NCI-H2081 (cell line): ENCODE data around the gene GMPR.
"Not testable (repeated sequence)": the region's sequence is repeated elsewhere in the genome, so short reads cannot be mapped to it uniquely, and the experiment has no call there.

ENCODE experiments used
- DNase-seq, 2 experiments: peaks; one replicate each; lab custom pipeline; 2025; lab: John Stamatoyannopoulos, UW

The GMPR gene

DNA sequence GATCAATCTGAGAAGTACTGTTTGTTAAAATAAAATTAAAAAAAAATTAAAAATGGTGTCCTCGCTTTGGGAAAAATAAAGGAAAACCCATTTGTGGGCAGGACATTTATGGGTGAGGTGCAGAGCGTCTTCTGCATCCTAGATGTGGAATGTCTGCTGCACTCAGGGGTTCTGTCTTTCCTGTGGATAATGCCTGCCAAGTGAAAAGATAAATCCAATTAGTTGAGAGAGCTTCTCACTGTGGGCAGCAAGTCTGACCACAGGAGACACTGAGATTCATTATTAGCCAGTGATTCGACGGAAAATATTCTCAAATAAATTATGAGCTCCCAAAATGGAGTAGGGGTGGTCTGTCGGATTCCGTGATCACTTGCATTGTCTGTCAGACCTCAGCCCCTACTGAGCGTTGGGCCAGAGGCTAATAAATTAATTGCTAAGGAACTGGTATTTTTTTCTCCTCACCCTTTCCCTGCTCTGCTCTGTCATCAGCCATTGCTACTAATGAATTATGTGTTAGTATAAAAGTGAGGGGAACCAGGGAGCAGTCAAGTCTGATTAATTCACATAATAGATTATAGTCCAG lies 10.0 kb downstream of the GMPR start:
- no peak for DNase-seq

DNA sequence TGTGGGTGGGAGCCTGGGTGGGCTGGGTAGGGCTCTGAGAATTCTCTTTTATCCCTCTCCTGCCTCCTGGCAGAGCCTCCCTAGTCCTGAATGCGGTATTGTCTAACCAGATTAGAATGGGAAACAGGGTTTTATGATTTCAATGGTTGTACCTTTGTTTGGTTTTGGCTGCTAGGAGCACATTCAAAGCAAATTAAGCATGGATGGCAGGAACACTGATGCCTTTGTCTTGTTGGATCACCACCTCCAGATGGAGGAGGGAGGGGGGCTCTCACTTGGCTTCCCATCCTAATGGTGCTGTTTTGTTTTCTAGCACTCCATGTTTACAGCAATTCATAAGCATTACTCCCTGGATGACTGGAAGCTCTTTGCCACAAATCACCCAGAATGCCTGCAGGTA lies 11.6 kb downstream of the GMPR start:
- DNase-seq, result peak; percentile 68 to 83

DNA sequence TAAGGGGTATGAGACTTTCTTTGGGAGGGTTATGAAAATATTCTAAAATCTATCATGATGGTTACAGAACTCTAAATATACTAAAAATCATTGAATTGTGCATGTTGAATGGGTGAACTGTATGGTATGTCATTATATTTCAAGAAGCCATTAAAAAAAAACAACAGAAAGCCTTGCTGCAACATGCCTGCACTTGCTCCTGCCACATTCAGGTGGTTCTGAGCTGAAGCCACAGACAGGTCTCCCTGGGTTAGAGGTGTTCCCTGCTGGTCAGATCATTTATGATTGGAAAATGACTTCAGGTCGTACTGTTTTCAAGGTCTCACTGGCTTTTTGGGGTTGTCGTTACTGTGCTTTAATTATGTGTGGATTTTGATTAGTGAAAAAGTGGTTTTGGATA lies 13.3 kb downstream of the GMPR start:
- no peak for DNase-seq

DNA sequence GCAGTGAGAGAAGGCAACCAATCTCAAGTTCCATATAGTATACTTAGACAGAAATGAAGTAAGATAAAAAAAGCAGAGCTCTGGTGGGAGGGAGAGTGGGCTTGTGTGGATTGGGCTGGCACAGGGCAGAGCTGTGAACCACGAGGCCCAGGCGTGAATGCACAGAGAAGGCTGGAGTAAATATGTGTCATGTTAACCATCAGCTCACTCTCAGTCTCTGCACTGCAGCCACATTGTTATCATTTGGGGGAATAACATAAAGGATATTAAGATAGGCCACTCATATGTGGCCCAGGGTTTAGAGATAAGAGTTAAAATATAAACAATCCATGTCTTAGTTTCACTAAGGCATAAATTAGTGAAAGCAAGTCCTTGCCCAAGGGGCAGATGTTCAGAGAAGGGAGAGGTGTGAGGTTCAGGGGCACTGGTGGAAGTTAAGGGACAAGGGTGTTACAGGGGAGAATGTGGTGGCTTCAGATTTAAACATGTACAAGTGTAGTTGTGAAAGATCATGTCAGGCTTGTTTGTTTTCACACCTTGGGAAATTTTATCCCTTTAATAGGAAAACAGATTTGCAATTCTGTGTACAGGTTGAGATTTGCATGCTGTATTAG lies 14.4 kb downstream of the GMPR start:
- no peak for DNase-seq

DNA sequence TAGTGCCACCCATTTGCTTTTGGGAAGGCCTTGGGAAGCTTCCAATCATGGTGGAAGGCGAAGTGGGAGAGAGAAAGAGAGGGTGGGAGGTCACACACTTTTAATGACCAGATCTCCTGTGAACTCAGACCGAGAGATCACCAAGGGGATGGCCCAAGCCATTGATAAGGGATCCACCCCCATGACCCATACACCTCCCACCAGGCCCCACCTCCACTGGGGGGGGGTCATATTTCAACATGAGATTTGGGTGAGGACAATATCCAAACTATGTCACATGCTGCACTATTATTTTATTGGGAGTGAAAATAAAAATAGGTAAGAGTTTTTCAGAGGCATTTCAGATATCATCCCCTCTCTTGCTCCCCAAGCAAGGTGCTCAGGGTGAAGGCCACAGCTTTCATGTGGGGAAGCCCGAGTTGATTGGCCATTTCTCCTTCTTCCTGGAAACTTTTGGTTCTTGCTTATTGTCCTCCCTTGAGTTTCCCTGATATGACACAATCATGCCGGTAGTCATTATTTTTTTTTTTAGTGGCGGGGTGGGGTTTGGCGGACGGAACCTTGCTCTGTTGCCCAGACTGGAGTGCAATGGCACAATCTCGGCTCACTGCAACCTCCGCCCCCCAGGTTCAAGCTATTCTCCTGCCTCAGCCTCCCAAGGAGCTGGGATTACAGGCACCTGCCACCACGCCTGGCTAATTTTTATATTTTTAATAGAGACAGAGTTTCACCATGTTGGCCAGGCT lies 15.2 kb downstream of the GMPR start:
- no peak for DNase-seq

DNA sequence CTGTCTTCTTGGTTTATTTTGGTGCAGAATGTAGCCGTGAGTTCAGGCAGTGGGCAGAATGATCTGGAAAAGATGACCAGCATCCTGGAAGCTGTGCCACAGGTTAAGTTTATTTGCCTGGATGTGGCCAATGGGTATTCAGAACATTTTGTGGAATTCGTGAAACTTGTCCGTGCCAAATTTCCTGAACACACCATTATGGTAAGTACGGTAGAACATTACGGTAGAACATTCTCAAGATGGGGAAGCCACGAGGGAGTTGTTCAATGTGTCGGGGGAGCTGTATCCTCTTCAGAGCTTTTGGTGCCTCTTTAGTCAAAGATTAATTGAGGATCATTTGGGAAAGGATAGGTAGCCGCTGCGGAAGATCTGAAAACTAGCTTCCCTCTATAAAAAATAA lies 16.1 kb downstream of the GMPR start:
- no peak for DNase-seq

DNA sequence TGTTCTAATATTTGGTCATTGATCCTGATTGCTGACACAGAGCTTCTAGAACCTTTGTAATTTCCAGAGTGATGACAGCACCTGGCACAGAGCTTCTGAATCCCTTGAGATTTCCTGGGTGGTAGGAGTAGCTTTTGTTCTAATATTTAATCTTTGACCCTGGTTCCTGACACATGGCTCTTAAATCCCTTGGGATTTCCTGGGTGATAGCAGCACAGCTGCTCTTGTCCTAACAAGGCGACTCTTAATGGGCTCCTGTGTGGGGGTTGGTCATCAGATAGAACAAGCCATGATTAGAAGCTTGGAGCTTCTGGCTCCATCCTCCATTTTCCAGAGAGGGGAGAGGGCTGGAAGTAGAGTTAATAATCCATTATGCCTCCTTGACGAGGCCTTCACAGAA lies 18.4 kb downstream of the GMPR start:
- no peak for DNase-seq

DNA sequence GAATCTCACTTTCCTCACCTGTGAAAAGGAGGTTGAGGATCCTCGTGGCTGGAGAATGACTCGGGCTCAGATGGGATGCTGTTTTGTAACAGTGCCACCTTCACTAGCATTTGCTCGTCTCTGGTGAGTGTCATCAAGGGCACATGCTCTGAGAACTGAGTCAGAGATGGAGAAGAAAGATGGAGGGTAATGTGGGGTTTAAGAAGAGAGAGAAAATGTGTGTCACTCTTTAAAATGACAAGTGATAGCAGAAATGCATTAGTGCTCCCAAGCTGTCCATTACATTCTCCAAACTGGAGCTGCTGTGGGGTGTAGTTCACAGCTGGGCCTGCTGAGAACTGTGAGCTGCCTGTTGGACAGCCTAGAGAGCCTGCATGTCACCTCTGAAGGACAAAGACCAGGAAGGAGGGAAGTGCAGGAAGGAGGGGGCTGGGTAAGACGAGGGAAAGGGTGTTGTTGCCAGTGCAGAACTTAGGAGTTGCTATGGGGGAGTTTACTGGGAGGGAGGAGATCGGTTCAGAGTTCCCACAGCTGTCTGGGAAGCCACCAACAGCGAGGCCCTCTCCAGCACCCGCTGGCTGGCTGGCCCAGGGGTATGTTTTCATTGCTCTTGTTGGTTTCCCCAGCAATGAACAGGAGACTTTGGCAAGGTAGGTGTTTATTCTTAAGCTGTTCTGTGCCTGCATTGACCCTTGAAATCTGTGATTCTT lies 19.8 kb downstream of the GMPR start:
- no peak for DNase-seq

DNA sequence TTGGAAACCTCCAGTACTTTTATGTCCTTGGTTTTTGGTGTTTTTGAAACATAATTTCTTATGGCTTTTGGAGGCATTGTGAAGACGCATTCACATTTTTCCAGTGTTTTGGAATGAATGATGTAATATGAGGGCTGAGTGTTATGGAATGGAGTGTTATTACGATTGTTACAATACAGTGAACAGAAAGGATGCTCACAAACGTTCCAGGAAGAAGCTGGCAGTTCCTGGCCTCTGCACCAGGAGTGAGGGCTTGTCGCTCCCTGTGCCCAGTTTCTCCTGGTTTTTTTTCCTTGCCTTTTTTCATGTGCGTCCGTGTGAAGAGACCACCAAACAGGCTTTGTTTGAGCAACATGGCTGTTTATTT lies 20.3 kb downstream of the GMPR start:
- DNase-seq, result no peak

DNA sequence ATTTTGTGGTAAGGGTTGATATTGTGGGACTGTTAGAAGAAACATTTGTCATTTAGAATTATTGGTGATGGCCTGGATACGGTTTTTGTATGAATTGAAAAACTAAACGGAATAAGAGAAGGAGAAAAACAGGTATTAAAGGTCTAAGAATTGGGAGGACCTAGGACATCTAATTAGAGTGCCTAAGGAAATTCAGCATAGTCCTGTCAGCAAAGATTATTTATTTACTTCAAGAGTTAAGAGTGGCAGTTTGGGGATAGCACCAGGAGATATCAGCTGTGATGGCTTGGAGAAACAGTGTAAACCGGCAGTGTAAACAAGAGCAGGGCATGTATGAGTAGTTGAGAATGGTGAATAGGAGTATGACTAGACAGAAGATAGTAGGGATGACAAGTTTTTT lies 21.2 kb downstream of the GMPR start:
- DNase-seq, result not testable (repeated sequence)

DNA sequence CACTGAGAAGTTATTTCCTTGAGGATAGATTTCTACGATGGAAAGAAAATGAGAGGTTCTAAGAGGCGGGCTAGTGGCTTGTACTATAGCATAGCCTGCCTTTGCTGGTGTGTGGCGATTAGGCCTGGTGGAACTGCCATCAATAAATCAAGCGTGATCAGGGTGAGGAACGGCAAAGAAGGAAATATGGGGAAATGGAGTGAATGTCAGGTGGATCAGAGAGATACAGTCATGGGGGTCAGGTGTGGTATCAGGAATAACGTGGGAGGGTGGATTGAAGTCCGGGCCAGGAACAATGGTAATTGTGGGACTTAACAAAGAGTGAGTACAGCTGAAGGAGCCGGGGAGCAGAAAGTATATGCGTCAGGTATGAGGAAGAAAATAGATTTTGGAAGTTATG lies 22.2 kb downstream of the GMPR start:
- not testable (repeated sequence) for DNase-seq

DNA sequence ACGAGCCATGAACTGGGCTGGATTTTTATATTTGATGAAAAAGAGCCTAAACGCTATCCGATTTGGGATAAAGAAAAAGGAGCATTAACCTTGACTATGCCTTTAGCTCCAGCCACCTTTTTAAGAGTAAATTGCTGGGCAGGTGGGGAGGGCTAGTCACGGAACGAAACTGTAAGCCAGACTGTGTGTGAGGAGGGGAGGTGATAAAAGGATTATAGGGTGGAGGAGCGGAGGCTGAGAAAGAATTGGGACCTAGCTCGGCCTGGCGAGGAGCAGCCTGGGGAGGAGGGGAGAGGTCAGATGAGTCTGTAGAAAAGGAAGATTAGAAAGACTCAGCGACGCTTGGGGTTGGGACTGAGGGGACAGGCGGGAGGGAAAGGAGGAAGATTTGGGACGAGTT lies 24.4 kb downstream of the GMPR start:
- not testable (repeated sequence) for DNase-seq

DNA sequence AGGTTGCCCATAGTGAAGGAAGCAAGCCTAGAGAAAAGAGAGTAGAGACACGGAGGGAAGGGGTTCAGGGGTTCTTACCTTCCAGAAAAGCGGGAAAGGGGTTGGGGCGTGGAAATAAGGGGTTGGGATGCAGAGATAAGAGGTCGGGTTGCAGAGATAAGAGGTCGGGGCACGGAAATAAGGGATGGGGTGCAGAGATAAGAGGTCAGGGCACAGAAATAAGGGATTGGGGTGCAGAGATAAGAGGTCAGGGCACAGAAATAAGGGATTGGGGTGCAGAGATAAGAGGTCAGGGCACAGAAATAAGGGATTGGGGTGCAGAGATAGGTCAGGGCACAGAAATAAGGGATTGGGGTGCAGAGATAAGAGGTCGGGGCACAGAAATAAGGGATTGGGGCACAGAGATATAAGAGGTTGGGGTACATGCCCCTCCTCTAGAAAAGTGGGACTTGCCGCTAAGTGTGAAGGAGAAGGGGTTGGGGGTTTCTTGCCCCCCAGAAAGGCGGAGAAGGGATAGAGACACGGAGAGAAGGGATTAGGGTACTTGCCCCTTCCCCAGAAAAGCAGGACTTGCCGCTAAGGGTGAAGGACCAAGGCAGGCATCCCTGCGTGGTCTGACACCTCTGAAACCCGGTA lies 25.2 kb downstream of the GMPR start:
- DNase-seq, result not testable (repeated sequence)

DNA sequence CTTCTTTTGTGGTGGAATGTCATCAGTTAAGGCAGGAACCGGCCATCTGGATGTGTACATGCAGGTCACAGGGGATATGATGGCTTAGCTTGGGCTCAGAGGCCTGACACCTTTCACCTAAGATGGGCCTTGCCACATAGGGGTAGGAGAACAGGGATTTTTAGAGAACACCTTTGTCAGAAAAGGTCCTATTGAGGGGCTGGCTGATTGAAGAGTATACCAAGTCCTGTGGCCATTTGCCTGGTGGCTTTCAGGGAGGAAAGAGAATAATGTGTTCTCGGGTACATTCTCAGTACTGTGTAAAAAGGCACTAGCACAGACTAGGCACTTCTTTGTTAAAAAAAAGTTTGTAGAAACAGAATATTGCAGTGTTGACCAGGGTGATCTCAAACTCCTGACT lies 26.4 kb downstream of the GMPR start:
- no peak for DNase-seq

DNA sequence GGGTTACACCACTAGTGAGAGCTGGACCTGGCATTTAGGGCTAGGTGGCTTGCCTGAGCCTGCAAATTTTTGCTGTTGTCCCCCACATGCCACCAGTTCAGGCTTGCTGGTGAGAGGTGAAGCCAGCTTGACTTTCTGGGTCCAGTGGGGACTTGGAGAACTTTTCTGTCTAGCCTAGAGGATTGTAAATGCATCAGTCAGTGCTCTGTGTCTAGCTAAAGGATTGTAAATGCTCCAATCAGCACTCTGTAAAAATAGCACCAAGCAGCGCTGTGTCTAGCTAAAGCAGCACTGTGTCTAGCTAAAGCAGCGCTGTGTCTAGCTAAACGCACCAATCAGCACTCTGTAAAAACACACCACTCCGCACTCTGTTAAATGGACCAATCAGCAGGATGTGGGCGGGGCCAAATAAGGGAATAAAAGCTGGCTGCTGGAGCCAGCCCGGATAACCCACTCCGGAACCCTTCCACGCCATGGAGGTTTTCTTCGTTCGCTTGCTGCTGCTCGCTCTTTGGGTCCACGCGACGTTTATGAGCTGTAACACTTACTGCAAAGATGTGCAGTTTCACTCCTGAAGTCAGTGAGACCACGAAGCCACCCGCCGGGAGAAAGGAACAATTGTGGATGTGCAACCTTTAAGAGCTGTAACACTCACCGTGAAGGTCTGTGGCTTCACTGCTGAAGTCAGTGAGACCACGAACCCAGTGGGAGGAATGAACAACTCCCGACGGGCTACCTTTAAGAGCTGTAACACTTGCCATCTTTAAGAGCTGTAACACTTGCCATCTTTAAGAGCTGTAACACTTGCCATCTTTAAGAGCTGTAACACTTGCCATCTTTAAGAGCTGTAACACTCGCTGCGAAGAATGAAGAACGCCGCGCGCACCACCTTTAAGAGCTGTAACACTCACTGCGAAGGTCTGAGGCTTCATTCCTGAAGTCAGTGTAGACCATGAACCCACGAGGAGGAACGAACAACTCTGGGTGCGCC lies 27.3 kb downstream of the GMPR start:
- DNase-seq, result no peak

DNA sequence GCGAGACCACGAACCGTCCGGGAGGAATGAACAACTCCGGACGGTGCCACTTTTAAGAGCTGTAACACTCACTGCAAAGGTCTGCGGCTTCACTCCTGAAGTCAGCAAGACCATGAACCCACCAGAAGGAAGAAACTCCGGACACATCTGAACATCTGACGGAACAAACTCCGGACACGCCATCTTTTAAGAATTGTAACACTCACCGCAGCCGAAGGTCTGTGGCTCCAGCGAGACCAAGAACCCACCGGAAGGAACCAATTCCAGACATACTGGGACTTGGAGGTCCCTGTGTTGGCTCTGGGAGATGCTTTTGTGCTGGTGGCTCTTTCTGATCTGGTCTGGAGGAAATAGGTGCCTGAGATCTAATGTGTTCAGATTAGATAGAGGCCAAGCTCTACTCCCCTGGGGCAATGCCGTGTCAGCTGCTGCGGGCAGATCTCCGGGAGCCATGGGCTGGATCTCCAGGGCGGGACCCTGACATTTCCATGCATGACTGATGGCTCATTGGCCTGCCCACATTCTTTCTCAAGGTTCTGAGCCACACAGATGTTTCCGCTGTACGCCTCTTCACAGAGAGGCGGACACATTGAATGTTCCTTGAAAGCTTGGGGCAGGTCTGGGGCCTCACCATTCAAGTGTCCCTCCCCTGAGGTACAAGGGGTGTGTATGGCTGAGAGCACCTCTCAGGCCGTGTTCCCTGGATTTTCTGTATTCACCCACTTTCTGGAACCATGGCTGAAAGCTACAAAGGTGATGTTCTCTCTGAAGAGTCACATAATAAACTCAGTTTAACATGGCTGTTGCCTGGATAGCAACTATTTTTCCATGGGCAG lies 29.3 kb downstream of the GMPR start:
- no peak for DNase-seq

DNA sequence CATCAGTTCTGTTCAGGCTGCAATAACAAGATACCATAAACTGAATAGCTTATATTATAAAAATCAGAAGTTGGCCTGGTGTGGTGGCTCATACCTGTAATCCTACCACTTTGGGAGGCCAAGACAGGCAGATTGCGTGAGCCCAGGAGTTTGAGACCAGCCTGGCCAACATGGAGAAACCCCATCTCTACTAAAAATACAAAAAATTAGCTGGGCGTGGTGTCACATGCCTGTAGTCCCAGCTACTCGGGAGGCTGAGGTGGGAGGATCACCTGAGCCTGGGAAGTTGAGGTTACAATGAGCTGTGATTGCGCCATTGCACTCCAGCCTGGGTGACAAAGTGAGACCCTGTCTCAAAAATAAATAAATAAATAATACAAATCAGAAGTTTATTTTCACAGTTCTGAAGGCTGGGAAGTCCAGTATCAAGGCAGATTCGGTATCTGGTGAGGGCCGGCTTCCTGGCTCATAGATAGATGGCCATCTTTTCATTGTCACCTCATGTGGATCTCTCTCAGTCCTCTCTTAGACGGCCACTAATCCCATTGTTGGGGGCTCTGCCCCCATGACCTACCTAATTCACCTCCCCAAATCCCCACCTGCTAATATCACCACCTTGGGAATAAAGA lies 31.2 kb downstream of the GMPR start:
- not testable (repeated sequence) for DNase-seq

DNA sequence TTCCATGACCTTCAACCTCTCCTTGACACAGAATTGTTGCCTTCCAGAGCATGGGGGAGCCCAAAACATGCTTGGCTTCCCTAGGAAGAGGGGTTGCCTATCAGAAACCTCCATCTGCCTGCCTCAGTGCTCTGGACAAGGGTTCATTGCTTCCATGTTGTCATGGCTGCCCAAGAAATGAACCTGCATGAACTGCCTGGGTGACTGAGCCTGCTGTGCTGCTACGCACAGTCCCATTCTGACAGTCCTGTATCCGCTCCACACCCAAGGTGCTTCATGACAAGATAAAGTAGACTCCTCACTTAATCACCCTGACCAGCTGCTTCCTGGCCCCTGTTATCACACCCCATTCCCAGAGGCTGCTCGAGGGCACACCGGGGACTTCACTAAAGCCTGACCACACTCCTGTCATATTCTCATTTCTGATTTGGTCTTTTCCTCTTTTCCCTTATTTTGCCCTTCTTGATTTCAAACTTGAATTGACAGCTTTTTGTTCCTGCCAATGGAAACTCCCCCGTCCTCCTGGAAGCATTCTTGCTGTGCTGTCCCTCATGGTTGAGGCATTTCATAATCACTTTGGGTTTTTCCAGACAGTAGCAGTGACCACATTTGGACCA lies 31.9 kb downstream of the GMPR start:
- DNase-seq, result no peak

DNA sequence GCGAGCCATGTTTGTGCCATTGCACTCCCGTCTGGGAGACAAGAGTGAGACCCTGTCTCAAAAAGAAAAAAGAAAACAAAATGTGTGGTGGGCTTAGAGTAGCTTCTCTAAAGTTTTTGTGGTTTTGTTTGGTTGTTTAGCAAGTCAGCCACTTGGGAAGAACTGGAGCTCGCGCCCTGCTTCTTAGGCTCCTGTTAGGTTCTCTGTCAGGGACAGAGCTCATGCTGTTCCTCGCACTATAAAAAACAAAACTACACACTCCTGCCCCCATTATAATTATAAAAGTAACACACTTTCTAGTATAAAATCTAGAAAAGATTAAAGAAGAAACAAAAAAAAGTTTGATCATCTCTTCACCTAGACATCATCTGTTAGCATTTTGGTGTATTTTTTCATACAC lies 33.0 kb downstream of the GMPR start:
- DNase-seq, result no peak
